ENCODE results near the gene NUDT5. TPM values are rescaled to one million over a fixed set of nuclear protein-coding genes. Genes with fewer than 3 reads are reported as not detected.

NUDT5 gene
- total RNA-seq, 4 donors from 2014 or later, result 23.4 to 50.7 (median 41.9) TPM

- DNase-seq (ENCODE audit: low spot score in 2 of 2), result no peak
- Histone ChIP-seq H3K36me3 (peaks cover 0 to 70% (median 3%) of the 10 kb centered on the region in 3 donors), H3K4me3 (no peak overlapping the region), H3K4me1 (peaks cover 0 to 10% (median 2%) of the 10 kb centered on the region in 4 donors), H3K27ac (no peak overlapping the region), H3K27me3 (no peaks in the 10 kb centered on the region), H3K9me3 (no peaks in the 10 kb centered on the region)
- TF ChIP-seq POLR2A (IDR thresholded peaks at IDR 0.05), result no peak
- TF ChIP-seq EP300 (IDR thresholded peaks at IDR 0.05), result no peak
- no peak for TF ChIP-seq CTCF (IDR thresholded peaks at IDR 0.05)
- 82 to 87% methylated on average over 3 of the region's 3 CpGs for WGBS, 2 donors
Observed at GRCh38 chr10:12135631-12136030, 60.1 kb downstream of the NUDT5 start.

GRCh38 chr10:12130237-12130872, 65.3 kb downstream of the NUDT5 start:
- H3K27me3 ChIP-seq, result no peaks in the 10 kb centered on the region
- H3K9me3 ChIP-seq, result no peaks in the 10 kb centered on the region
- TF ChIP-seq EP300 (IDR thresholded peaks at IDR 0.05) (no peak), CTCF (IDR thresholded peaks at IDR 0.05) (peak; percentile 11 to 39 (median 32))
- H3K4me1 ChIP-seq, result peaks cover 0 to 25% (median 3%) of the 10 kb centered on the region in 4 donors
- peaks cover 0 to 28% (median 0%) of the 10 kb centered on the region in 3 donors for H3K36me3 ChIP-seq
- WGBS, 2 donors, result 26 to 29% methylated on average over 11 of the region's 11 CpGs
- peak in 1 of 2 donors; percentile 21 for DNase-seq (ENCODE audit: low spot score in 2 of 2)
- H3K27ac ChIP-seq, result peak overlapping the region in 3 of 4 donors; percentile 90 to 97 (median 94)
- peak overlapping the region; percentile 74 to 97 (median 82) for H3K4me3 ChIP-seq

GRCh38 chr10:12129222-12130111, 66.2 kb downstream of the NUDT5 start, which contains the start of gene SEC61A2:
Gene SEC61A2 (plus strand): TSS chr10:12129677. CDS start chr10:12129788, 111 bp downstream.
- Histone ChIP-seq H3K36me3 (peaks cover 0 to 25% (median 0%) of the 10 kb centered on the region in 3 donors), H3K4me3 (peak within 1 kb of the TSS; percentile 74 to 97 (median 82)), H3K27me3 (no peaks in the 10 kb centered on the region), H3K4me1 (peaks cover 0 to 25% (median 3%) of the 10 kb centered on the region in 4 donors), H3K27ac (peak within 1 kb of the TSS; percentile 82 to 97 (median 92)), H3K9me3 (no peaks in the 10 kb centered on the region)
- TF ChIP-seq EP300 (IDR thresholded peaks at IDR 0.05), result peak in 1 of 2 donors; percentile 78
- TF ChIP-seq CTCF (IDR thresholded peaks at IDR 0.05), result peak in 1 of 5 experiments; percentile 6
- TF ChIP-seq POLR2A (IDR thresholded peaks at IDR 0.05), result peak; percentile 17 to 69
- peak; percentile 90 to 91 for DNase-seq (ENCODE audit: low spot score in 2 of 2)
- WGBS, 2 donors, result 1% methylated on average over 33 to 53 of the region's 108 CpGs

GRCh38 chr10:12121673-12122072, 74.0 kb downstream of the NUDT5 start:
- WGBS, 2 donors, result 82 to 87% methylated on average over 4 of the region's 4 CpGs
- no peak overlapping the region for H3K27ac ChIP-seq
- no peaks in the 10 kb centered on the region for H3K9me3 ChIP-seq
- peaks cover 2 to 77% (median 9%) of the 10 kb centered on the region in 3 donors for H3K36me3 ChIP-seq
- no peak for DNase-seq (ENCODE audit: low spot score in 2 of 2)
- H3K27me3 ChIP-seq, result no peaks in the 10 kb centered on the region
- H3K4me1 ChIP-seq, result no peaks in the 10 kb centered on the region
- TF ChIP-seq POLR2A (IDR thresholded peaks at IDR 0.05) (no peak), EP300 (IDR thresholded peaks at IDR 0.05) (no peak), CTCF (IDR thresholded peaks at IDR 0.05) (no peak)
- H3K4me3 ChIP-seq, result no peak overlapping the region

Small RNA genes lying within 50 kb of the gene (small RNA-seq; reads per million reads assigned to genes)
- gene MIR548AK, result not detected
- not detected for gene RNU6-88P

Other genes with a start within 250 kb of the NUDT5 start
- 10 to 100 TPM; 23.7 to 27.3 (median 24.7) TPM for gene UPF2, start 153.1 kb downstream of the NUDT5 start, total RNA-seq
- gene DHTKD1, start 126.9 kb downstream of the NUDT5 start, total RNA-seq, result 10 to 100 TPM; 20.1 to 42.8 (median 29.1) TPM
- gene SEC61A2, start 66.2 kb downstream of the NUDT5 start, total RNA-seq, result 10 to 100 TPM in 3 of 4 donors, 1 to 10 TPM in 1; 9.0 to 12.7 (median 10.9) TPM
- gene CDC123, start 297 bp upstream of the NUDT5 start, total RNA-seq, result 10 to 100 TPM; 32.7 to 80.0 (median 37.7) TPM
- gene CAMK1D, start 153.7 kb upstream of the NUDT5 start, total RNA-seq, result 10 to 100 TPM in 3 of 4 donors, 1 to 10 TPM in 1; 6.9 to 20.5 (median 17.2) TPM

Measured in tibial nerve (tissue), 4 donors.